ENCODE results near the gene CNMD. TPM values are rescaled to one million over a fixed set of nuclear protein-coding genes. Genes with fewer than 3 reads are reported as not detected.

Gene CNMD
- polyA plus RNA-seq, 1 donor (not counting 4 experiments of a cell fraction or from before 2014, with no cell fraction given), result not detected

DNA sequence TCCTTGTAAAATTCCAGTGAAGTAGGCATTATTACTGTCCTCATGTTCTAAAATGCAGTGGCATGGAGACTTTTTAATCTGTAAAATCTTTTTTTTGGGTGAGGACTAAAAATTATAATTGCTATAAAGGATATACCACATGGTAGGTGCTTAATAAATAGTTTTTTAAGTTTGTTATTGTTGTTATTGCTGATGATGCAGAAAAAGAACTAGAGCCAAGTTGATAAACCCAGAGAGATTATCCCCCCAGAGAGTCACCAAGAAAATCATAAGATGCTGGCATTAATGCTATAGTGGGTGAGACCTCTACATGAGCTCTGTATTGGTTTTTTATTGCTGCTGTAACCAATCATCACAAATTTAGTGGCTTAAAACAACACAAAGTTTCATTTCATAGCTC, 44.3 kb upstream of the CNMD start:
- no peaks in the 10 kb centered on the region for H3K4me1 ChIP-seq (ENCODE audit: control insufficient read depth, extremely low read depth, insufficient read depth, low read length)
- DNase-seq (ENCODE audit: low read depth, low spot score) (no peak), FAIRE-seq (no peak)
- H3K9ac ChIP-seq (ENCODE audit: control insufficient read depth, extremely low read depth, insufficient read depth, low read length), result no peak overlapping the region
- no peaks in the 10 kb centered on the region for H4K20me1 ChIP-seq (ENCODE audit: control insufficient read depth, extremely low read depth, insufficient read depth, low read length)
- no peaks in the 10 kb centered on the region for H3K36me3 ChIP-seq (ENCODE audit: control insufficient read depth in 2 of 2, extremely low read depth in 1 of 2, insufficient read depth in 2 of 2, low read length in 2 of 2)
- no peaks in the 10 kb centered on the region for H3K9me3 ChIP-seq (ENCODE audit: control insufficient read depth, low read depth, low read length)
- dilution Hi-C loops (cut with MboI; ENCODE audit: extremely low pct_ligation_motif_present, low sequenced_read_pairs), result no loop called here
- H3K9me1 ChIP-seq (ENCODE audit: control insufficient read depth, extremely low read depth, insufficient read depth, low read length), result no peaks in the 10 kb centered on the region
- no peak overlapping the region for H3K27ac ChIP-seq (ENCODE audit: control insufficient read depth, insufficient read depth, low read length)
- no peak overlapping the region for H3K4me2 ChIP-seq (ENCODE audit: control insufficient read depth, extremely low read depth, insufficient read depth, low read depth, low read length)
- H3K27me3 ChIP-seq (ENCODE audit: control insufficient read depth, extremely low read depth, insufficient read depth, low read length), result peaks cover 6% of the 10 kb centered on the region
- no peak for TF ChIP-seq EZH2 (IDR thresholded peaks at IDR 0.05; ENCODE audit: low read length)
- TF ChIP-seq, protein P1, sequence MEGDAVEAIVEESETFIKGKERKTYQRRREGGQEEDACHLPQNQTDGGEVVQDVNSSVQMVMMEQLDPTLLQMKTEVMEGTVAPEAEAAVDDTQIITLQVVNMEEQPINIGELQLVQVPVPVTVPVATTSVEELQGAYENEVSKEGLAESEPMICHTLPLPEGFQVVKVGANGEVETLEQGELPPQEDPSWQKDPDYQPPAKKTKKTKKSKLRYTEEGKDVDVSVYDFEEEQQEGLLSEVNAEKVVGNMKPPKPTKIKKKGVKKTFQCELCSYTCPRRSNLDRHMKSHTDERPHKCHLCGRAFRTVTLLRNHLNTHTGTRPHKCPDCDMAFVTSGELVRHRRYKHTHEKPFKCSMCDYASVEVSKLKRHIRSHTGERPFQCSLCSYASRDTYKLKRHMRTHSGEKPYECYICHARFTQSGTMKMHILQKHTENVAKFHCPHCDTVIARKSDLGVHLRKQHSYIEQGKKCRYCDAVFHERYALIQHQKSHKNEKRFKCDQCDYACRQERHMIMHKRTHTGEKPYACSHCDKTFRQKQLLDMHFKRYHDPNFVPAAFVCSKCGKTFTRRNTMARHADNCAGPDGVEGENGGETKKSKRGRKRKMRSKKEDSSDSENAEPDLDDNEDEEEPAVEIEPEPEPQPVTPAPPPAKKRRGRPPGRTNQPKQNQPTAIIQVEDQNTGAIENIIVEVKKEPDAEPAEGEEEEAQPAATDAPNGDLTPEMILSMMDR (optimal IDR thresholded peaks at IDR 0.05 in 1 of 3, IDR thresholded peaks at IDR 0.05 in 1 of 3, conservative IDR thresholded peaks at IDR 0.05 in 1 of 3; ENCODE audit: extremely low read depth in 1 of 3, insufficient read depth in 2 of 3, low read length in 3 of 3), result no peak
- no peak overlapping the region for H3K4me3 ChIP-seq (ENCODE audit: control insufficient read depth in 2 of 3, extremely low read depth in 1 of 3, insufficient read depth in 2 of 3, low read depth in 1 of 3, low read length in 3 of 3)
- no peak overlapping the region for H2AFZ ChIP-seq (ENCODE audit: control insufficient read depth, low read length)
- no peaks in the 10 kb centered on the region for H3K79me2 ChIP-seq (ENCODE audit: control insufficient read depth, insufficient read depth, low read length)

DNA sequence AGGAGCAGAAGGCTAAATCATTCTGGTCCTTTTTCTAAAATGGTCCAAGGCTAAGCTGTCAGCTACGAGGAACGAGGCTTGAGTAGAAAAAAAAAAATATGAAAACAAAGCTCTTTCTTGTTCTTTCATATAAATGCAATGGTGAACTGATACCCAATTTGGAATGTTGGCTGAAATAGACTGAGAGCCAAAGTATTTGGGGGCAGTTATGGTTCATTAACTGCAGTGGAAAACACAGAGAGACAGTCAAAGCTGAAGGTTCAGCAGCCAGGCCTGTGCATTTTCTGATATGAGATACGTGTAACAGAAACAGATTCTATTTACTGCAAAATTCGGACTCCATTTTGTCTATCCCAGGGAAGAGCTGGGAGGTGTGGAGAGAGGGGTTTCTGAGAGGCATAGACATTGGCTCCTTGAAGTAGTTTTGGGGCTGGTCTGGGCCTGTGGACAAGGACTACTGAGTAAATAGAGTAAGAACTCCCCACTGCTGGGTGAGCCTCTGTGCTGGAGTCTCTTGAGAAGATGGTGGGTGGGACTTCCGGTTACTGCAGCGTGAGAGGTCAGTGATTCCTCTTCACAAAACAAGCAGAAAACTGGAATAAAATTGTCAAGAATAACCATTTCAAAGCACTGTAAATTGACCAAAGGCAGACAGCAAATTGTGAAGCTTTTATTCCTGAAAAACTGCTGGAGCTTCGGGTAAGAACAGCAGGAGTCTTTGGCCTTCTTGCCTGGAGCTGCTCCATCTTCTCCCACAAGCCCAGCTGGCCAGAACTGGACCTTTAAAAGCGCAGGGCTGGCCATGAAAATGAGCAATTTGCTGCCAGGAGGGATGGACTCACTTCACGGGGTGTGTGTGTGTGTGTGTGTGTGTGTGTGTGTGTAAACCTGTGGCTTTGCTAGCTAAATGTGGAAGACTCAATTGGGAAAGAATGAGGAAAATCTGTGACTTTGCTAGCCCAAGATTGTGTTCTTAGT, 43.1 kb upstream of the CNMD start:
- H3K36me3 ChIP-seq (ENCODE audit: control insufficient read depth in 2 of 2, extremely low read depth in 1 of 2, insufficient read depth in 2 of 2, low read length in 2 of 2), result no peaks in the 10 kb centered on the region
- FAIRE-seq, result no peak
- H3K4me2 ChIP-seq (ENCODE audit: control insufficient read depth, extremely low read depth, insufficient read depth, low read depth, low read length), result no peak overlapping the region
- H3K4me1 ChIP-seq (ENCODE audit: control insufficient read depth, extremely low read depth, insufficient read depth, low read length), result no peaks in the 10 kb centered on the region
- H3K27me3 ChIP-seq (ENCODE audit: control insufficient read depth, extremely low read depth, insufficient read depth, low read length), result peaks cover 6% of the 10 kb centered on the region
- dilution Hi-C loops (cut with MboI; ENCODE audit: extremely low pct_ligation_motif_present, low sequenced_read_pairs), result no loop called here
- H3K9me1 ChIP-seq (ENCODE audit: control insufficient read depth, extremely low read depth, insufficient read depth, low read length), result no peaks in the 10 kb centered on the region
- H3K79me2 ChIP-seq (ENCODE audit: control insufficient read depth, insufficient read depth, low read length), result no peaks in the 10 kb centered on the region
- TF ChIP-seq, protein P1 (optimal IDR thresholded peaks at IDR 0.05 in 1 of 3, IDR thresholded peaks at IDR 0.05 in 1 of 3, conservative IDR thresholded peaks at IDR 0.05 in 1 of 3; ENCODE audit: extremely low read depth in 1 of 3, insufficient read depth in 2 of 3, low read length in 3 of 3), result no peak
- no peak for TF ChIP-seq EZH2 (IDR thresholded peaks at IDR 0.05; ENCODE audit: low read length)
- no peak overlapping the region for H2AFZ ChIP-seq (ENCODE audit: control insufficient read depth, low read length)
- no peaks in the 10 kb centered on the region for H3K9me3 ChIP-seq (ENCODE audit: control insufficient read depth, low read depth, low read length)
- H3K9ac ChIP-seq (ENCODE audit: control insufficient read depth, extremely low read depth, insufficient read depth, low read length), result no peak overlapping the region
- H4K20me1 ChIP-seq (ENCODE audit: control insufficient read depth, extremely low read depth, insufficient read depth, low read length), result no peaks in the 10 kb centered on the region
- no peak overlapping the region for H3K4me3 ChIP-seq (ENCODE audit: control insufficient read depth in 2 of 3, extremely low read depth in 1 of 3, insufficient read depth in 2 of 3, low read depth in 1 of 3, low read length in 3 of 3)
- no peak for DNase-seq (ENCODE audit: low read depth, low spot score)
- H3K27ac ChIP-seq (ENCODE audit: control insufficient read depth, insufficient read depth, low read length), result no peak overlapping the region
